Astrocyte of the hippocampus (primary cell): ENCODE measurements around the gene TMEM231.

Source experiments
- DNase-seq: peaks from one replicate; pipeline ENCODE4 v3.0.0; 2011; ENCODE audit warnings: low read depth, low spot score

TMEM231 gene

DNA sequence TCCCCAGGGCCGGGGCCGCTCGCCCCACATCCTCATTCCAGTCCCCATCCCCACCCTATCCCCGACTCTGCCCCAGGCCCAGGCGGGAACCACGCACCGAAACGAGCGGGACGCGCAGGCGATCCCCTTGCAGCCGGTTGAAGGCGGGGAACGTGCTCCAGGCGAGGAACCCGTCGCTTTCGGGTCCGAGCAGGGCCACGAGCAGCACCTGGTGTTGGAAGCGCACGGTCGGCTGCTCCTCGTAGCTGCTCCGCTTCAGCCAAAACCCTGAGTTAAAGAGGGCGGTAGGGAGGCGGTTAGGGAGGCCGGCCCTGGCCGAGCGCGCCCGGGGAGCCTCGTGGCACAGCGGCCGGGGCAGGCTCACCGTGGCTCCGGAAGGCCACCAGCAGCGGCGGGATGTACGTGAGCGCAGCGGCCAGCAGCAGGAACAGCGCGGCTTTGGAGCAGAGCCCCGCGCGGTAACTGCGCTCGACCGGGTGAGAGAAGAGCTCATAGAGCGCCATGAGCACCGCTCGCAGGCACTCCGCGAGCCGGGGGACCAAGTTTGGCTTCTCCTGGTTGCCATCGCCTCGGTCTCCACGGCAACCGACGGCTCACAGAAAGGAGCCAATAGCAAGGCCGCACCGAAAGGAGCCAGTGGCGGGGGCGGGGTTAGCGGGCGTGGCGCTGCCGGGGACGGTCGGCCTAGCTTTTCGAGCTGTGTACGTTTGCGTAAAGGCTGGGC, at the start of gene TMEM231:
Gene TMEM231 (minus strand): TSS at position 546 of the 724 bp plus-strand sequence. CDS start 43 bp downstream, at position 503.
- DNase-seq, result peak; percentile 97

DNA sequence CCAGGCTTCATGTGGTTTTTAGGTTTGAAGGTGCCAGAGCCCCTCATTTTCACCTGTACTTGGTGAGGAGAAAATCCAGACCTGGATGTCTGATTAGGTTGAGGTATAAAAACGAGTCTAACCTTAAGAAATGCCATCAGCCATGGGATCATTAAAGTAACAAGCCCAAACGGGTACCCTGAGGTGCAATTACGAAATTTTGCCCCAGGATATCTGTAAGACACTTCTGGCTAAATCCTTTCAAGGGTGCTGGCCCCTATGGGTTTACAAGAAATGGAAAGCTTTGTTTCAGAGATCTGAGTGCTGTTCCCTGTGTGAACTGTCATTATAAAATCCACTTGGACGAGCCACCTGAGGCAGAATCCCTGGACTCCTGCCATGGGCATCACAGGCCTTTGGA, 47.2 kb upstream of the TMEM231 start:
- DNase-seq, result no peak

GRCh38 chr16:75599452-75600277, 43.6 kb upstream of the TMEM231 start:
- no peak for DNase-seq

DNA sequence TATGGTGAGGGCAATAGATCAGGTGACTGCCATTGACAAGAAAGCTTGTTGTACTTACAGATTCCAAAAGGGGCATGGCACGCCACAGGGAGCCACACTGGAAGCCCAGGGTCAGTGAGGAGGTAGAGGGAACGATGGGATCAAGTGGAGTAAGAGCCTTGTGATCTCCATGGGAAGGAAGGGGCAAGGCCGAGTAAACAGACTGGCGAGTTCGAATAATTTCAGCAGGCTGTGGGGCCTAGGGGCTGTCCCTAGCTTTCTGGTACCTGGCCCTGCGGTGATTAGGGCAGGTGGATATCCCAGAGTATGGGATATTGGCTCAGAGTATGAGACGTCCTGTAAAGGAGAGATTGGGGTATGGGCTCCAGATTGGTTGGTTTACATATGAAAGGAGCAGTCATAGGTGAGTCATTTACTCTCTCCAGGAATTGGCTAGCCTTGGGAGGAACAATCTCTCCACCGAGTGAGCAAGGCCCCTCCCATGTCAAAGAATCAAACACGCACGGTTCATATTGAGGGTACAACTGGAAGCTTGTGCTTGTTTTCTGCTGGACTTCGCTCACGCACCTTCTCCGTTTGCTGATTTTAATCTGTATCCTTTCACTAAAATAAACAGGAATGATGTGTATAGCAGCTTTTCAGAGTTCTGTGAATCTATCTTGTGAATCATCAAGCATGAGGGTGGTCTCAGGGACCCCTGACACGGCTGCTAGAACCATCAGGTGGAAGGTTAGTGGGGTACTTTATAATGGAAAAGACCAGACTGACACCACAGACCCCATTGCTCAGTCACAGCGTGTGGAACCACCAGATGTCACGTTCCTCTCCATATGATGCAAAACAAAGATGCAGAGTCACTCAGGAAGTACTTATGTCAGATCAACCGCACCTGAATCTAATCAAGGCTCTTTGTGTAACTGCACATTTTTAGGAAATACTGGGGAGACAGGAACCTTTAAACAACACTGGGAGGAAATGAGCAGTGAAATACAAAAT, 38.1 kb upstream of the TMEM231 start:
- peak; percentile 80 for DNase-seq

DNA sequence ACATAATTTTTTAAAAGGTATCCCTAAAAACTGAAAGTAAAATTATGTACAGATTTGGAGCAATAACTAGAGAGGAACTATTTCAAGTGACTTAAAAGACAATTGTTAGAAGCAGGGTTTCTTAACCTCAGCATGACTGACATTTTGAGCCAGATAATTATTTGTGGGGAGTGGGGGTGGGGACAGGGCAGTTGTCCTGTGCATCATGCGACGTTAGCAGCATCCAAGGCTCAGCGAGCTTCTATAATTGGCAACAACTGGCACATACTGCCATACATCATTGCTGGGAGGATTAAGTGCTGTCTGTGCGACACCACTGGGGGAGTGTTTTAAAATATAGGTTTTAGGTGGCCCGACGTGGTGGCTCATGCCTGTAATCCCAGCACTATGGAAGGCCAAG, 37.3 kb upstream of the TMEM231 start:
- DNase-seq, result no peak

- peak; percentile 20 for DNase-seq
Observed at GRCh38 chr16:75591927-75592326, 35.9 kb upstream of the TMEM231 start.

GRCh38 chr16:75590920-75591843, 35.1 kb upstream of the TMEM231 start:
- DNase-seq, result peak; percentile 89

- DNase-seq, result peak; percentile 23
Observed at GRCh38 chr16:75589306-75589705, 33.3 kb upstream of the TMEM231 start.

DNA sequence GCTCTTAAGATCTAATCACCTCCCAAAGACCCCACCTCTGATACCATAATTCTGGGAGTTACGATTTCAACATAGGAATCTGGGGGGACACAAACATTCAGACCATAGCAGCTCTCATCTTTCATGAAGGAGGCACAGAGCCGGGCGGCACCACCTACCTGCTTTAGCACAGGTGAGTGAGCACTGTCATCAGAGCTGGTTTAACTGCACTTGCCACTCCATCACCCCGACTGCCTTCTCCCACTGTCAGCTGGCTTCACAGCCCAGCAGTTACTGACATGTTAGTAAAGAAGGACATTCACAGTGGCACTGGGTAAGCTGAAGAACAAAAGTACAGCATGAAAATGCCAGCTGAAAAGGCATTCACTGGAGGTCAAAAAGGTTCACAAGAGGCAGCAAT, 32.7 kb upstream of the TMEM231 start:
- DNase-seq, result no peak

DNA sequence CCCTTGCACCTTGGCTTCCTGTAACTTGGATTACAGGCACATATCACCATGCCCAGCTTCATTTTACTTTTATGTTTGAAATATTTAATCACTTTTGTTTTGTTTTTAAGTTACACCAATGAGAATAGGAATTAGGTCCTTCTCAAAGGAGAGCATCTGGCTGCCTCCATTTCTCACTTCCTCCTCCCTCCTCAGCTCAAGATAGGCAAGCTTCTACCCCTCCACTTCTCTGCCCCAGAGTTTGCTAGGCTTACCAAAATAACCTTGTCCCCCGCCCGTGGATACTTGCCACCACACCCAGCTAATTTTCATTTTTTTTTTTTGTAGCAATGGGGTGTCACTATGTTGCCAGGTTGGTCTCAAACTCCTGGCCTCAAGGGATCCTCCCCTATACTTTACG, 28.1 kb upstream of the TMEM231 start:
- DNase-seq, result no peak

GRCh38 chr16:75579281-75579834, 23.3 kb upstream of the TMEM231 start:
- peak; percentile 44 for DNase-seq

GRCh38 chr16:75578725-75579124, 22.7 kb upstream of the TMEM231 start:
- no peak for DNase-seq

DNA sequence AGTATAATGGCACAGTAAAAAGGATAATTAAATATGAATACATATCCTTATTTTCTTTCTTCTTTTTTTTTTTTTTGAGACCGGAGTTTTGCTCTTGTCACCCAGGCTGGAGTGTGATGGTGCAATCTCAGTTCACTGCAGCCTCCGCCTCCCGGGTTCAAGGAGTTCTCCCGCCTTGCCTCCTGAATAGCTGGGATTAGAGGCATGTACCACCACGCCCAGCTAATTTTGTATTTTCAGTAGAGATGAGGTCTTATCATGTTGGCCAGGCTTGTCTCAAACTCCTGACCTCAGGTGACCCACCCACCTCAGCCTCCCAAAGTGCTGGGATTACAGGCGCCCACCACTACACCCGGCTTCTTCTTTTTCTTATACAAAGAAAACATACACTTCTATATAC, 22.2 kb upstream of the TMEM231 start:
- DNase-seq, result no peak

- DNase-seq, result no peak
Observed at GRCh38 chr16:75576384-75576811, 20.3 kb upstream of the TMEM231 start.

DNA sequence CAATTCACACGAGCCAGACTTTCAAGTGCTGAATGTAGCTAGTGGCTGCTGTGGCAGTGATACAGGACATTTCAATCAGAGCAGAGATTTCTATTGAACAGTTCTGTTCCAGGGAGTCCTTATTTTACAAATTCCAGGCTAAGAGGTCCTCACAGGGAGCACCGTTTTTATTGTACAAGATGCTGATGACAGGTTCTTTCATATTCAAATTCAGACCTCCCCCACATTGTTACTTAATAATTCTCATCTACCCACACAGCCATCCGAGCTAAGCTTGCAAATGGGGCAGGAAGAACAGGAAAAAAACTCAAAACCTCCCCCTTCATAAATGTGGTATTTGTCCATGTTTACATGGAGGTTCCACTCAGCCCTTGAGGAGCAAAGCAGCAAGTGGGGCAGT, 19.9 kb upstream of the TMEM231 start:
- no peak for DNase-seq

DNA sequence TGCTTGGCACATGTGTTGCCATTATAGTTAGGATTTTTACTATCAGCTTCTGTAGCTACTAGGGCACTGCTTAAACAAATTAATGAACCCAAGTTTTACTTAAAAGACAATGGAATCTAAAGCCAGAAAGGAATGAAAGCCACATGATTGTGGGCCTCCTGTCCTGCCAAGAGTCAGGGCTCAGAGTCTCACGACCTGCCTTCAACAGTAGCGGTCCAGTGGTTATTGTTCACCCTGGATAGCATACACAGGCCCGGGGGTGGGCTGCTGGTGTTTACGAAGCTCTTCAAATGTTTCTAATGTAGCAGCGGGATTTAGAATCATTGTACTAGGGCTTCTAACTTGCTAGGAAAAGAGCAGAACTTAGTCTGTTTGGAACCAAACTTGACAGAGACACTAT, 17.9 kb upstream of the TMEM231 start:
- DNase-seq, result peak; percentile 26

GRCh38 chr16:75572864-75573542, 17.0 kb upstream of the TMEM231 start:
- DNase-seq, result no peak

GRCh38 chr16:75570396-75571065, 14.5 kb upstream of the TMEM231 start:
- DNase-seq, result no peak

- DNase-seq, result no peak
Observed at GRCh38 chr16:75567911-75568310, 11.9 kb upstream of the TMEM231 start.
